Ovary (tissue), 9 donors: ENCODE measurements around the gene CACNA1F. TPM values are rescaled to one million over a fixed set of nuclear protein-coding genes. Genes with fewer than 3 reads are reported as not detected.
A peak's percentile ranks its signal among the peaks of the same experiment; 100 is the strongest.

ENCODE experiments used
- DNase-seq, 5 donors: peaks; one replicate each; pipeline ENCODE4 v3.0.0-alpha.2; 2019 to 2020
- H3K27ac ChIP-seq, 2 donors: fragments of 200-600 bp; one replicate each; pipeline versions ENCODE4 v1.5.1 to v1.8.0; 2019 to 2022
- H3K27me3 ChIP-seq: fragments of 200-600 bp; one replicate; pipeline ENCODE4 v1.8.0; 2022
- H3K36me3 ChIP-seq: fragments of 200-600 bp; sonication (generic); one replicate; pipeline ENCODE4 v1.5.1; 2019
- H3K4me1 ChIP-seq: one replicate; pipeline ENCODE4 v1.8.1; 2013; ENCODE audit warnings: mild to moderate bottlenecking, moderate library complexity; ENCODE audit not compliant: insufficient read depth
- H3K4me3 ChIP-seq: fragments of 200-600 bp; sonication (generic); one replicate; pipeline ENCODE4 v1.5.1; 2017
- H3K9me3 ChIP-seq, 2 donors: fragments of 200-600 bp in 1 of 2; sonication (generic) in 1 of 2; one replicate each; pipeline versions ENCODE4 v1.5.1 to v1.8.1; 2013 to 2019; ENCODE audit warnings: mild to moderate bottlenecking in 1 of 2, moderate library complexity in 1 of 2
- CTCF ChIP-seq, 3 donors: fragments of 450-650 bp in 2 of 3; fragments of 200-600 bp in 1 of 3; IDR thresholded peaks; one replicate each; pipeline versions ENCODE4 v1.5.1 to v1.8.0; 2016 to 2022; ENCODE audit warnings: antibody characterized with exemption in 3 of 3, mild to moderate bottlenecking in 1 of 3
- EP300 ChIP-seq: sonication (generic); formaldehyde crosslinking; IDR thresholded peaks from one replicate; pipeline ENCODE4 v1.6.1; 2017; ENCODE audit warnings: antibody characterized with exemption
- POLR2A ChIP-seq: fragments of 450-650 bp; IDR thresholded peaks from one replicate; pipeline ENCODE4 v1.6.1; 2017; ENCODE audit warnings: antibody characterized with exemption, mild to moderate bottlenecking, moderate library complexity
- WGBS, 3 donors: extraction: QIAGEN DNeasy Blood & Tissue Kit in 1 of 3; methylation state at CpG; one replicate each; pipeline versions ENCODE4 v1.1.5 to v1.1.7; 2013 to 2017; 5-methylcytosine and 5-hydroxymethylcytosine counted together
- intact Hi-C, 4 donors: fragments of 100-400 bp; cut with DNase I; formaldehyde crosslinking; loops; one replicate each; pipeline versions ENCODE4 v1.11.0 to v1.15.1; 2022 to 2023
- polyA plus RNA-seq, 2 donors: library from polyadenylated mRNA; stranded (reverse); fragments of 200-250 nt in 1 of 2; fragments of 350-450 nt in 1 of 2; fragmentation: Illumina TruSeq in 1 of 2; extraction: RNeasy Lipid Tissue Mini Kit (QIAGEN cat#74804) in 1 of 2; gene quantifications; one replicate each; pipeline ENCODE4 v1.2.3, GENCODE V29; 2013 to 2014
- total RNA-seq, 7 donors: library from RNA; depleted of rRNA in 2 of 7; stranded (reverse); fragments of >200 nt in 2 of 7; fragmentation: NEBNext Ultra II Directional in 3 of 7; extraction: Animal tissue kit (Norgen Biotek cat#: 25700) in 3 of 7; gene quantifications; one replicate each; pipeline versions ENCODE4 v1.1.0 to v1.2.4, GENCODE V29; 2016 to 2023
- donor health status: DM: no; HTN: no; CAD: no; lungs with moderate emphysema.
- donor health status: DM: no; HTN: no; CAD: no.
- donor health status: Bipolar disorder and iron deficiency.
- donor health status: DM: yes; HTN: yes; CAD: no.
- donor health status: DM: no; HTN: no; CAD: no.
- donor health status: DM: yes; HTN: yes; CAD: no.

CACNA1F gene
- total and polyA plus RNA-seq, 9 donors = 0.02 to 0.32 (median 0.15) TPM; not detected in 2

- Histone ChIP-seq H3K27me3 (no peaks in the 10 kb centered on the region), H3K9me3 (no peaks in the 10 kb centered on the region), H3K4me1 (no peaks in the 10 kb centered on the region), H3K36me3 (no peaks in the 10 kb centered on the region), H3K27ac (no peak overlapping the region), H3K4me3 (no peak overlapping the region)
- TF ChIP-seq POLR2A (no peak), EP300 (no peak), CTCF (IDR thresholded peaks at IDR 0.05) (no peak)
- intact Hi-C loops = no loop called here
- DNase-seq = no peak
- 74 to 88% (median 75%) methylated on average over 6 of the region's 6 CpGs for WGBS, 3 donors
Observed at GRCh38 chrX:49204017-49204416, 29.1 kb downstream of the CACNA1F start.

- H3K36me3 ChIP-seq = no peaks in the 10 kb centered on the region
- no peaks in the 10 kb centered on the region for H3K9me3 ChIP-seq
- 42 to 52% (median 47%) methylated on average over 3 of the region's 3 CpGs for WGBS, 3 donors
- DNase-seq = no peak
- no peak overlapping the region for H3K4me3 ChIP-seq
- H3K27ac ChIP-seq = no peak overlapping the region
- TF ChIP-seq POLR2A (no peak), CTCF (IDR thresholded peaks at IDR 0.05) (no peak), EP300 (no peak)
- no peaks in the 10 kb centered on the region for H3K4me1 ChIP-seq
- intact Hi-C loops = no loop called here
- no peaks in the 10 kb centered on the region for H3K27me3 ChIP-seq
Observed at GRCh38 chrX:49203536-49203935, 29.6 kb downstream of the CACNA1F start.

- intact Hi-C loops = no loop called here
- Histone ChIP-seq H3K36me3 (no peaks in the 10 kb centered on the region), H3K27me3 (no peaks in the 10 kb centered on the region), H3K27ac (no peak overlapping the region), H3K4me3 (no peak overlapping the region), H3K4me1 (no peaks in the 10 kb centered on the region), H3K9me3 (no peaks in the 10 kb centered on the region)
- WGBS, 3 donors = 88 to 93% (median 92%) methylated on average over 2 of the region's 2 CpGs
- TF ChIP-seq EP300 (no peak), POLR2A (no peak), CTCF (IDR thresholded peaks at IDR 0.05) (no peak)
- no peak for DNase-seq
Observed at GRCh38 chrX:49202022-49202421, 31.1 kb downstream of the CACNA1F start.

GRCh38 chrX:49199906-49200771, 33.0 kb downstream of the CACNA1F start, which contains the start of gene SYP:
TSS of gene SYP (minus strand) at chrX:49200193. CDS start at chrX:49200186, 7 bp downstream.
- 31 to 42% (median 41%) methylated on average over 46 to 61 of the region's 61 CpGs for WGBS, 3 donors
- DNase-seq = peak; percentile 86 to 91 (median 90)
- Histone ChIP-seq H3K36me3 (no peaks in the 10 kb centered on the region), H3K27ac (no peak within 1 kb of the TSS), H3K9me3 (no peaks in the 10 kb centered on the region), H3K4me1 (no peaks in the 10 kb centered on the region), H3K4me3 (peak within 1 kb of the TSS; percentile 24), H3K27me3 (no peaks in the 10 kb centered on the region)
- TF ChIP-seq POLR2A (peak; percentile 58), CTCF (IDR thresholded peaks at IDR 0.05) (no peak), EP300 (no peak)
- intact Hi-C loops = no loop called here
